Measurements from ENCODE around the gene MPG. TPM values are rescaled to one million over a fixed set of nuclear protein-coding genes. Genes with fewer than 3 reads are reported as not detected.

Gene MPG
- total RNA-seq, 1 donor from 2014 or later: 48.8 TPM

- DNase-seq (ENCODE audit: low spot score): no peak
Observed at GRCh38 chr16:83781-84615, 6.0 kb downstream of the MPG start.

GRCh38 chr16:84718-85406, 6.8 kb downstream of the MPG start:
- peak; percentile 41 for DNase-seq (ENCODE audit: low spot score)

GRCh38 chr16:85407-85782, 7.4 kb downstream of the MPG start:
- no peak for DNase-seq (ENCODE audit: low spot score)

- DNase-seq (ENCODE audit: low spot score): no peak
Observed at GRCh38 chr16:85865-86264, 7.8 kb downstream of the MPG start.

DNA sequence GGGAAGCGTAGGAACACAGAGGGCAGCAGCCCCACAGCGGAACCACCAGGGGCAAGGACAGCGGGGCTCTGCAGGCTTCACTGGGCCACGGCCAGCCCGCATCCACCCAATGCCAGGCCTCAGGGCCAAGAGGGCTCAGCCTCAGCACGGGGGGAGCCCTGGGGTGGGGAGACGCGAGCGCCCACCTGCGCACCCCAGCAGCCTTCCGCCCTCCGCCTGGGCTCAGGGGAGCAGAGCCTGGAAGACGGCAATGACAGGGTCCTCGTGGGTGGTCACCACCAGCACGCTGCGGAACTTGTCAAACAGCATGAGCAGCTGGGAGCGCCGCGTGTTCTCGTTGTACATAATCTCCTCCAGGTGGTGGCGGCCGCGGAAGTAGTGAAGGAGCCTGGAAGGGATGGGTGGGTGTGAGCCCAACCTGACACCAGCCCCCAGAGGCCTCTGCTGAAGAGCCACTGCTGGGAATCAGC, 8.5 kb downstream of the MPG start:
- no peak for DNase-seq (ENCODE audit: low spot score)

GRCh38 chr16:88613-89012, 10.6 kb downstream of the MPG start:
- DNase-seq (ENCODE audit: low spot score): no peak

DNA sequence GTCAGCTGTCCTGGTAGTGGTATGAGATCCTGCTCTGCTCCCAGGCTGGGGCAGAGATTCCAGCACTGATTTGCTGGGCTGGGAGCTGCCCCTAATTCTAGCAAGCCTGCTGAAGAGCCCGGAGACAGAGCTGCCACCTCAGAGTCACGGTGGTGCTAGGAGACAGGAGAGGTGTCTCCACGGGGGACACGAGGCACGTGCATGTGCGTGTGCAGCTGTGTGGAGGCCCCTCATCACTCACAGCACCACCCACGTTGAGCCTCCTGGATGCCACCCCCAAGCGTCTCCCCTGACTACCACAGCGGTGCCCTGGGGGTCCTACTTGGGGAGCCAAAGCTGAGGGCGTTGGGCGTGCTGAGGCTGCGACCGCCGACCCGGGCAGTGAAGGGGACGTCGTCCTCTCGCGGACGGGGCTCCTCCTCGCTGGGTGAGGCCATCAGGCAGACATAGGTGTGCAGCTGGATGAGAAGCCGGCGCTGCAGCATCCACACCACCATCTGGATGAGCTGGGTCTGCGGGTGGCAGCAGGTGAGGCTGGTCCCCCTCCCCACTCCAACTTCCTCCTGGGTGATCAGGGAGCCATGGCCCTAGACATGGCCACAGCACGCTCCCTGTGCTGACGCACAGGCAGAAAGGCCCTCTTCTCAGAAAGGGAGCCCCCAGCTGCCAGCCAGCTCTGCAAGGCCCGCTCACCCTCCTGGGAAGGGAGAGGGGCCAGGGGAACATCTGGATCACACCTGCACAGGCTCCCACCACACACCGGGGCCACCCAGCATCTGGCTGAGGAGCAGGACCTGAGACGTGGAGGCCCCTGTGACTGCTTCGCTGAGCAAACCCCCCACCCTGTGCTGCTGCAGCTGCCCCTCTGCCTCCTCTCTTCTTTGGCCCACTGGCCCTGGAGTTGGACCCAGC, 11.6 kb downstream of the MPG start:
- DNase-seq (ENCODE audit: low spot score): no peak

DNA sequence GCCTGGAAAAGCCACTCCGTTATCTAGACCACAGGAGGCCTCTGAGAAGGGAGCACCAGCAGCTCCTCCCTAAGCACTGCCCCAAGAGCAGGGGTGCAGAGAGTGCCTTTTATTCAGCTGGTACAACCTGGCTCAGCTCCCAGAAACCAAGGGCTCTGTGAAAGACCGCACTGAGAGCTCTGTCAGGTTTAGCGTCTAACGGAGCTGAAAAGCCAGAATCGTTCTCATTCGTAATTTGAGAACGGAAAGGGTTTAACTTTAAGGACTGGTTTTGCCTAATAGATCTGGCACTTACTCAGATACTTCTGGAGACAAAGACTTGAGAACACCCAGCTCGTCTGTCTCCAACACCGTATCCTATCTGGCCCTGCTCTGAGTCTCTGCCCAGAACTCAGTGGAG, 13.5 kb downstream of the MPG start:
- no peak for DNase-seq (ENCODE audit: low spot score)

DNA sequence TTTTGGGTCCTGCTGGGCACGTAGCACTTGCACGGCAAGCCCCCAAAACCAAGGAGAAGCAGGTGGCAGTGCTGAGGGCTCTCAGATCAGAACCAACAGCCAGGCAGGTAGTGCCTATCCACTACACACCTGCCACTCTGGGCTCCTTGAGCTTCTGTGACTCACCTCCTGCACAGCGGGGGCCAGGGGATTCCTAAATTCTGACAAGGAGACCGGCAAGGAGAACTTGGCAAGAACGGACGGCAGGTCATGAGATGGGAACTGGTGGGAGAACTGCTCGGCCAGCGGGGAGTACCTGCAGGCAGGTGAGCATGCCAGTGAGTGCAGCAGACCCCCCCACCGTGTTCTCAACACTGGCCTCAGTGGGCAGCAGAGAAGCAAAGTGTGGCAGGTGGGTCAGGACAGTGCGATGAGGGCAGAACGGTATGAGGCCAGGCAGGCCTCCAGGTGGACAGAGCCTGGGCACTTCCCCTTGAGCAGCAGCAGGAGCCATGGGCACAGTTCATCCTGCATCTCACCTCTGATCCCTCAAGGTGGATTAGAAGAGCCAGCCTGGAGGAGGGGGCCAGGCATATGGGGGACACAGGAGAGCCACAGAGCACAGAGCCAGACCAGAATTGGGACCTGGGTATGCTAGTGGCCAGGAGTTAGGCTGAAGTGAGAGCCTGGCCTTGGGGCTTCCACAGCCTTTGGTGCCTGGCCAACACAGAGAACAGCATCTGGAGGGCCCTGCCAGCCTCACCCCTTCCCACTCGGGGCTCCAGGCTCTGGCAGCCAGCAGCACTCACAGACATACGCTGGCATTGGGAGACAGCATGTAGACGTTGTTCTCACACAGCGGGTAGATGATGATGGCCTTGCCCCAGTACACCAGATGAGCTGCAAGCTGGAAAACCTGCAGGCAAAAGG, 14.7 kb downstream of the MPG start:
- DNase-seq (ENCODE audit: low spot score): no peak

GRCh38 chr16:94918-95265, 16.9 kb downstream of the MPG start:
- DNase-seq (ENCODE audit: low spot score): no peak

- peak; percentile 88 for DNase-seq (ENCODE audit: low spot score)
Observed at GRCh38 chr16:96935-97381, 18.9 kb downstream of the MPG start.

GRCh38 chr16:97822-98221, 19.8 kb downstream of the MPG start:
- no peak for DNase-seq (ENCODE audit: low spot score)

GRCh38 chr16:100989-101388, 23.0 kb downstream of the MPG start:
- DNase-seq (ENCODE audit: low spot score): no peak

DNA sequence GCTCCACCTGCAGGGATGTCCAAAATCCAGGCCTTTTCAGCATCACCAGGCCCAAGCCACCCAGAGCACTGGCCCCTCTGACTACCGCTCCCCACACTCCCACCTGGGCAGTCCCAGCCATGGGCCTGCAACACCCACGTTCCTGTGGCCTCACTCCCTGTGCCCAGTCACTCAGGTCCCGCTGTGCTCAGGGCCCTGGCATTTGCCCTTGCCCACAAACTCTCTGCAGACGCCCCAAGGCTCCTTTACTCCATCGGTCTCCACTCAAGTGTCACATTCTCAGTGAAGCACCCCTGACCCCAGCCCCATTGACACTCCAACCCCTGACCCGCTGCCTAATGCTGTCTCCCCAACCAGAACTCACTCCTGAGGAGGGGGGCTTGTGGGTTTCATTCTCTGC, 23.6 kb downstream of the MPG start:
- DNase-seq (ENCODE audit: low spot score): no peak

- DNase-seq (ENCODE audit: low spot score): no peak
Observed at GRCh38 chr16:102060-102855, 24.2 kb downstream of the MPG start.

- no peak for DNase-seq (ENCODE audit: low spot score)
Observed at GRCh38 chr16:104355-104754, 26.3 kb downstream of the MPG start.

DNA sequence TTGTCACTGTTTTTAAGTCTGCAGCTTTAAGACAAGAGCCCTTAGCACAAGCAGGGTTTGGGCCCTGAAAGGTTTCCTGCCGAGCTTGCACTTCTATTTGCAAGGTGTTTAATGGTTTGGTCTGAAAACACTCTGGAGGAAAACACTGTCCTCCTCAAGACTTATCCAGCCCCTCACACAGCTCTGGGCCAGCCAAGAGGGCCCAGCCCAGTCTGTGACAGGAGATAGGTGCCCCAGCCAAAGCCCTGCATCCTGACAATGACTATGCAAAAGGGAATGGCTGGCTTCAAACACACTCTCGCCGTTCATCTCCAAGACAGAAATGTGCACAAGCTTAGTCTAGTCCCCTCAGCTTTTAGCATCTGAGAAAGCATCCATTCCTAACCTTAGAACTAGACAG, 26.9 kb downstream of the MPG start:
- no peak for DNase-seq (ENCODE audit: low spot score)

GRCh38 chr16:105521-105920, 27.5 kb downstream of the MPG start:
- no peak for DNase-seq (ENCODE audit: low spot score)

- DNase-seq (ENCODE audit: low spot score): peak; percentile 63
Observed at GRCh38 chr16:106623-107324, 28.7 kb downstream of the MPG start.

All from mucosa of gallbladder (tissue), 1 donor.